Measurements from ENCODE around the gene TFAP2D.

The TFAP2D gene

DNA sequence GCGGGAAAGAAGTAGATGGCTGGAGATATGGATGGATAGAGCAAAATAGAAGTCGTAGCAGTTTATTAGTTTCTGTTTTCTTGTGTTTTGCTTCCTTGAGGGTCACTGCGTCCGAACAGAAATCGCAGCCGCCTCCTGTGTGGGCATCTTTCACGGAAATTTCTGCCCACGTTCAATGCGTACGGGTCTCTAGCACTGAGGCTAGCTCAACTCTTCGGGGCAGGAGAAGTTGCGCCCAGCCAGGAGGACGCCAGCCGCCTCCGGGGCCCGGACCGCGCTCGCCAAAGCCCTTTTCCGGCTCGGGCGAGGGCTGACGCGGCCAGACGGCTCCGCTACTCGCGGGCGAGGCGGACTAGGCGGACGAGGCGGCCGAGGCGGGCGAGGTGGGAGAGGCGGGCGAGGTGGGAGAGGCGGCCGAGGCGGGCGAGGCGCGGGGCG, 106.2 kb downstream of the TFAP2D start:
- H3K27ac ChIP-seq = no peak overlapping the region
- TF ChIP-seq CTCF (conservative IDR thresholded peaks at IDR 0.05) = no peak

GRCh38 chr6:50819904-50820868, 106.9 kb downstream of the TFAP2D start:
- no peak for TF ChIP-seq CTCF (conservative IDR thresholded peaks at IDR 0.05)
- H3K27ac ChIP-seq = no peak overlapping the region

GRCh38 chr6:50820869-50821264, 107.5 kb downstream of the TFAP2D start:
- H3K27ac ChIP-seq = no peak overlapping the region
- no peak for TF ChIP-seq CTCF (conservative IDR thresholded peaks at IDR 0.05)

DNA sequence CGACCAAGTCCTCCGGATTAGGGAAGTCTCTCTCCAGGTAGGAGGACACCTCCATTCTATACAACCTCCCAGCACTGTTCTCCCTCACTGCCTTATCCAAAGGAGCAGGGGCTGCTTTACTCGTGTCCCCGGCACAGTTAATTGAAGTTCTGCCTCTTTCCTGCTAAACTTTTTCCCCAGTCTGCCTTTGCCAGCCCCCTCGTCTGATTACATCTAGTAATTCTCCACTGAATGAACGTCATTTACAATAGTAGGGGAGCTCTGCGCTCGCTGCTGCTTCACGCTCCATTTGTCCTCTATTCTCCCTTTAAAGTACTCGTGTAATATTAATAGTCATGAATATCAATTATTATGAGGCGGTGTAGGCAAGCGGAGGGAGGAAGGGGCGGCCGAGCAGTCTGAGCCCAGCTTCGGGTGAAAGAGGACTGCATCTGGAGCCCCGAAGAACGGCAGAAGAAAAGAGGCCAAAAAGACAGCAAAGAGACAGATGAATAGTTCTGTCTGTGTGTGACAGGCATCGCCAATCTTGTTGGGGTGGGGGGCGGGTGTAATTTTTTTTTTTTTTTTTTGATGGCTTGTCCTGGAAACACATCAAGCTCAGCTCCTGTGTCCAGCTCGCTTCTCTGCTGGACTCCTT, 108.2 kb downstream of the TFAP2D start:
- H3K27ac ChIP-seq = no peak overlapping the region
- no peak for TF ChIP-seq CTCF (conservative IDR thresholded peaks at IDR 0.05)

GRCh38 chr6:50822078-50822476, 108.8 kb downstream of the TFAP2D start:
- no peak overlapping the region for H3K27ac ChIP-seq
- no peak for TF ChIP-seq CTCF (conservative IDR thresholded peaks at IDR 0.05)

Data from VCaP (cell line).